HG03521 (cell line): ENCODE results near the gene CMTR1.

Experiments
- ATAC-seq: cut with Tn5 transposase; IDR thresholded peaks from one replicate; pipeline ENCODE4 v1.9.1; 2021; ENCODE audit warnings: mild to moderate bottlenecking, moderate library complexity; ENCODE audit not compliant: unreplicated experiment

Gene CMTR1

GRCh38 chr6:37528541-37528940, 95.5 kb downstream of the CMTR1 start:
- no peak for ATAC-seq

GRCh38 chr6:37530297-37530696, 97.3 kb downstream of the CMTR1 start:
- no peak for ATAC-seq

GRCh38 chr6:37531026-37531425, 98.0 kb downstream of the CMTR1 start:
- no peak for ATAC-seq
